HG03469 (cell line): Measurements from ENCODE around the gene RAE1.

Experiments used
- ATAC-seq: cut with Tn5 transposase; IDR thresholded peaks from one replicate; pipeline ENCODE4 v1.9.1; 2021; ENCODE audit warnings: mild to moderate bottlenecking, moderate library complexity, moderate number of reproducible peaks; ENCODE audit not compliant: unreplicated experiment

Gene RAE1

GRCh38 chr20:57385940-57386339 lies 34.9 kb downstream of the RAE1 start:
- no peak for ATAC-seq

GRCh38 chr20:57386762-57387161 lies 35.7 kb downstream of the RAE1 start:
- no peak for ATAC-seq

GRCh38 chr20:57387463-57387862 lies 36.4 kb downstream of the RAE1 start:
- no peak for ATAC-seq

- no peak for ATAC-seq
Observed at GRCh38 chr20:57387945-57388371, 36.9 kb downstream of the RAE1 start.

GRCh38 chr20:57388953-57389694 lies 38.1 kb downstream of the RAE1 start:
- no peak for ATAC-seq

- no peak for ATAC-seq
Observed at GRCh38 chr20:57389695-57390603, 38.9 kb downstream of the RAE1 start.

- ATAC-seq, result peak; percentile 22
Observed at GRCh38 chr20:57390604-57391438, 39.8 kb downstream of the RAE1 start, which contains the start of gene RBM38. Gene RBM38, plus strand, starts transcription at chr20:57391396. Its CDS starts 186 bp downstream, at chr20:57391582.

GRCh38 chr20:57391439-57392301 lies 40.6 kb downstream of the RAE1 start:
- ATAC-seq, result peak; percentile 0

- ATAC-seq, result no peak
Observed at GRCh38 chr20:57392512-57393271, 41.6 kb downstream of the RAE1 start.

GRCh38 chr20:57393321-57394120 lies 42.5 kb downstream of the RAE1 start:
- no peak for ATAC-seq

GRCh38 chr20:57394121-57395082 lies 43.3 kb downstream of the RAE1 start:
- no peak for ATAC-seq

GRCh38 chr20:57395111-57395966 lies 44.3 kb downstream of the RAE1 start:
- no peak for ATAC-seq

GRCh38 chr20:57396212-57396983 lies 45.3 kb downstream of the RAE1 start:
- no peak for ATAC-seq

GRCh38 chr20:57396984-57397692 lies 46.1 kb downstream of the RAE1 start:
- no peak for ATAC-seq

GRCh38 chr20:57397693-57398108 lies 46.6 kb downstream of the RAE1 start:
- ATAC-seq, result no peak
